MV-4-11 (cell line): ENCODE results near the gene ARMCX2.
"Not testable (repeated sequence)": the region's sequence is repeated elsewhere in the genome, so short reads cannot be mapped to it uniquely, and the experiment has no call there.

Source experiments
- DNase-seq: peaks from one replicate; lab custom pipeline; 2025; lab: John Stamatoyannopoulos, UW

ARMCX2 gene

DNA sequence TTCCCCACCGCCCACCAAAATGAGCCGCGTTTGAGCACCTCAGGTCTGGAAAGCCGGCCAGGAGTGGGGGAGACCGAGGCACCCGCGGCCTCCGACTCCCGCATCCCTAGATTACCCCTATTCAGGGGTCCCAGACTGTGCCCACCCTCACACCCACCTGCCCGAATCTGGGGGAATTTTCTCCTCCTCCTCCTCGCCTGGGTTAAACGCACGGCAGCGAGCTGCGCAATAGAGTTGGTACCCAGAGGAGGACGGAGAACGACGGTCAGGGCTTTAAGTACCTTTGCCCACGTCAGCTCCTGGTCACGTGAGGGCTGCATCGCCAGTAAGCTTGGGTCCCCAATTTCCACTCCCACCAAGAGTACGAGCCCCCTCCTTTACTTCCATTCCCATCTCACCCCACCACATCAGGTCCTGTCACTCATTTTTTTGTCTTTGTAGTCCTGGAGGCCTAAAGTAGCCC lies at the start of gene ARMCX2:
ARMCX2 (minus strand) TSS at position 250 of the 463 bp plus-strand sequence. CDS start 2,262 bp downstream, outside the sequence.
- DNase-seq, result no peak

GRCh38 chrX:101709384-101709783 lies 49.7 kb upstream of the ARMCX2 start:
- no peak for DNase-seq

- no peak for DNase-seq
These were observed 48.5 kb upstream of the ARMCX2 start for GRCh38 chrX:101708163-101708562.

DNA sequence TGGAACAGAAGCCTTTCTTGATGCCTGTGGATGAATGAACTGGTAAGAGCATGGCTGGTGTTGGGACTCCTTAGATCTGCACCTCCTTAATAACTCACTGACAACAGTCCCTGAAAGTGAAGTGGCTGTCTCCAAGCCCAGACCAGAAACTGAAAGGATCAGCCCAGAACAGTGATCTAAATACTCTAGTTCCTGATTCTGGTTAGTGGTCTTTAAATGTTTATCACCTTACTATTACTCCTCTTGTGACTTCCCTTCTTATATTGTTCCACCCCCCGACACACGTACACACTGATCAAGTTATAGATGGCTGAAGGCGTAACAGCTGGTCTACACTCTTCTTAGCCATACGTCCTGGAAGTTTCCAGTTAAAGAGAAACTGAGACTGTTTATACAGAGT lies 33.8 kb upstream of the ARMCX2 start:
- peak; percentile 12 for DNase-seq

DNA sequence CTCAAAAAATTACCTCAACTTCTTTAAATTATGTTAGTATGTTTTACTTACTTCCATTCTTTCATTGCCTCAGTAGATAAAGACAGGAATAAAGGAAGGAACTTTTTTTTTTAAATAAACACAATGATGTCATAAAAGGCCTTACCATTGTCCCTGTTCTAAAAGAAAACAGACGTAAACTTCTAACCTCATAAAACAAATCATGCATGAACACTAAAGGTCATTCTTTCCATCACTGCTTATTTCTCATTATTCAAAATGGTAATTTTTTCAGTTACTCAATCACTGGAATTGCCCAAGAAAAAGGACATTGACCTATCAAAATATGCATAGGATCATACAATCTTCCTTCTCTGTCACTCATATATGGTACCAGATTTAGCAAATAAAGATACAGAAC lies 32.2 kb upstream of the ARMCX2 start:
- no peak for DNase-seq

DNA sequence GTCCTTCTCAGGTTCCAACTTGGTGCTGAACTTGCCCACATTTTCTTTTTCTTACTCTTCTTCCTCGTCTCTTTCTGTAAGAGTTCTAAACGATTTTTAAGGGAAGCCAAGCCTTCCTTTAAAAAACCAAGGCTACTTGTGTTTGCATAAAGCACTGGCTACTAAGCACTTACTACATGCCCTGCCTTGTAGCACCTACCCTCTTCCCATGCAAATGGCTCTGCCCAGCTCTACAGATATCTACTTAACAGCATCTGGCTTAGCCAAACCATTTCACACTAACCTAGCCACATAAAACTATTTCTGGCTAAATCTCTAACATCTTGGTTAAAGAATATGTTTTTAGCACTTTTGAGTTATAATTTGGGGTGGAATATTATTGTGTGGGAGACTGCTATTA lies 26.9 kb upstream of the ARMCX2 start:
- DNase-seq, result no peak

GRCh38 chrX:101685923-101686322 lies 26.3 kb upstream of the ARMCX2 start:
- DNase-seq, result no peak

DNA sequence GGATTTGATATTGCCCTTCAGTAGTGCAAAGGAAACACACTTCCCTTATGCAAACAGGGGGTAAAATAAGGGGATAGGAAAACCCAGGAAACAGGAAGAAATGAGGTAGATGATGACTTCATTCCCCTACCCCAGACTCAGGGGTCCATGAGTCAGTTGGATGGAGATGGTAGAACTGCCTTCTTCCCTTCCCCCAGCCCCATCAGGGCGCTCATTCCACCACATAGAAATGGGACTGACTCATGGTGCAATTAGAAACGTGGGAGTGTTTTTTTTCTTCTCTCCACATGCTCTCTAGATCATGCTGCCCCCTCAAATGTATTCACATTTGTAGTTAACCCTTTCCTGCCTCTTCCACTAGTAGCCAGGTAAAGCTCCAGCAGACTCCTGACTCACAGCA lies 23.1 kb upstream of the ARMCX2 start:
- DNase-seq, result no peak

DNA sequence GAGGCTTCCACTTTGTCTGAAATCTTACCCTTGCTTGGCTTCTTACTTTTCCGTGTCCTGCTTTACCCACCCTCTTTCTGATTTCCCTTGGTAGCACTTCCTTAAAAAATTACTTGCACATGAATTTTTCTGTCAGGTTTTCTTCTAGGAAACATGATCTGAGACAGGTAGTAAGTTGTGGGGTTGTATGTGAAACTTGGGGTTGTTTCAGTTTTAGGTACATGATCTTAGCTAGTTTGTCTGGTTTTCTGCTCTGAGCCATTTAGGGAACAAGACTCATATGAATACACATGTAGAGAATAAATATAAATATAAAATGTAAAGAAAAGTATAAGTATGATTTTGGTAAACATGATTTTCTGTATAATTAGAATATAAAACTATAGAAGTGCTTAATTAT lies 17.4 kb upstream of the ARMCX2 start:
- no peak for DNase-seq

DNA sequence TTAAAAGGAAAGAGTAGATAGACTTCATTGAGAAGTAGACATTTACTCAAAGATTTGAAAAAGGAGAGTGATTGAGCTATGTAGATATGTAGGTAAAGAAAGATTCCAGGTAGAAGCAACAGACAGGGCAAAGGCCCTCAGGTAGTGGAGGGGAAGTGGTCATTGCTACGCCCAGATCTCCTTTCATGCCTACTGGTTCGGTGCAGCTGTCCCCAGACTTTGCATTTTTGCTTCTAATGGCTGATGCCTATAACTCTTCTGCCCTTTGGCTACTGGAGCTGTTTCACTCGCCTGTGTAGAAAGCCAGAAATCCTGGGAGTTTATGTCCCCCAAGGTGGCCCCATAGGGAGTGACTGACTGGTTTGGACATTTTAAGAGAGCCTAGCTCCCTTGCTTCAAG lies 16.9 kb upstream of the ARMCX2 start:
- DNase-seq, result no peak

GRCh38 chrX:101668143-101668542 lies 8.5 kb upstream of the ARMCX2 start:
- DNase-seq, result no peak

- no peak for DNase-seq
These were observed 774 bp downstream of the ARMCX2 start for GRCh38 chrX:101658661-101659491.

- no peak for DNase-seq
These were observed 2.2 kb downstream of the ARMCX2 start for GRCh38 chrX:101657495-101657894.

GRCh38 chrX:101656817-101657216 lies 2.8 kb downstream of the ARMCX2 start:
- no peak for DNase-seq

DNA sequence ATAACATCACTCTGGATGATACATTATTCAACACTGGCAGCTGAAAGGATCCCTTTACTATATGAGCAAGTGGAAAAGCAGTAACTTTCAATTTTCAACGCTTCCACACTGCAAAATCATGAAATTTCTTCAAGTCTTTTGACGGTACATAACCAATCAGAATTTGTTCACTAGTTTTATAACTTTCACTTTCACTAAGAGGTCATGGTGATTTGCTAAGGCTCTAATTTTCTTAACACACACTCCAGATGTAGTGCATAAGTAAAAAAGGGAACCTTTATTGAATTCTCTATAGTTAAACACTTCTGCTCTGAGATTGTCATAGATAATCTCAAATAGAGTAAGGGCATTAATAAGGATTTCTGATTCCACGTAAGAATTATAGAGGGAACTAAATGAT lies 4.1 kb downstream of the ARMCX2 start:
- peak; percentile 32 for DNase-seq

GRCh38 chrX:101647716-101648115 lies 11.9 kb downstream of the ARMCX2 start:
- not testable (repeated sequence) for DNase-seq

- peak; percentile 56 for DNase-seq
These were observed 17.6 kb downstream of the ARMCX2 start for GRCh38 chrX:101642093-101642492.

- no peak for DNase-seq
These were observed 20.1 kb downstream of the ARMCX2 start for GRCh38 chrX:101639583-101639982.

GRCh38 chrX:101619364-101619763 lies 40.3 kb downstream of the ARMCX2 start:
- peak; percentile 0 for DNase-seq

GRCh38 chrX:101617211-101618191 lies 42.1 kb downstream of the ARMCX2 start, which contains the start of gene ARMCX6:
Gene ARMCX6, minus strand, starts transcription at chrX:101618000. Its CDS starts 1,380 bp downstream, at chrX:101616620.
- peak; percentile 57 for DNase-seq

- DNase-seq, result no peak
These were observed 53.9 kb downstream of the ARMCX2 start for GRCh38 chrX:101605728-101606127.
